Renal cortex interstitium (tissue), 11 donors: ENCODE results near the gene GFRA4. TPM values are rescaled to one million over a fixed set of nuclear protein-coding genes. Genes with fewer than 3 reads are reported as not detected.
A peak's percentile ranks its signal among the peaks of the same experiment; 100 is the strongest.

Experiments
- DNase-seq, 11 donors: peaks; one replicate each; pipeline ENCODE4 v3.0.0-alpha.2; 2013; ENCODE audit warnings: low read depth in 9 of 11, low spot score in 4 of 11; ENCODE audit errors: extremely low read depth in 1 of 11
- polyA plus RNA-seq, 3 donors: library from polyadenylated mRNA; unstranded; fragments of 120-200 nt; gene quantifications; one replicate each; pipeline ENCODE4 v1.2.1, GENCODE V29; 2013; ENCODE audit not compliant: insufficient read length in 3 of 3

Gene GFRA4
- polyA plus RNA-seq, 3 donors, result 0.11 to 0.30 (median 0.14) TPM

GRCh38 chr20:3696745-3697587 lies 33.8 kb upstream of the GFRA4 start:
- no peak for DNase-seq

- no peak for DNase-seq
Measured at GRCh38 chr20:3696200-3696599, 33.0 kb upstream of the GFRA4 start.

- no peak for DNase-seq
Measured at GRCh38 chr20:3694864-3695263, 31.7 kb upstream of the GFRA4 start.

GRCh38 chr20:3693376-3693775 lies 30.2 kb upstream of the GFRA4 start:
- no peak for DNase-seq

GRCh38 chr20:3692706-3693294 lies 29.6 kb upstream of the GFRA4 start:
- no peak for DNase-seq

- DNase-seq, result no peak
Measured at GRCh38 chr20:3691897-3692296, 28.7 kb upstream of the GFRA4 start.

- no peak for DNase-seq
Measured at GRCh38 chr20:3691306-3691705, 28.1 kb upstream of the GFRA4 start.

- no peak for DNase-seq
Measured at GRCh38 chr20:3690413-3690812, 27.2 kb upstream of the GFRA4 start.

- no peak for DNase-seq
Measured at GRCh38 chr20:3689978-3690377, 26.8 kb upstream of the GFRA4 start.

- DNase-seq, result peak in 1 of 11 donors; percentile 38
Measured at GRCh38 chr20:3687655-3688054, 24.5 kb upstream of the GFRA4 start.

GRCh38 chr20:3686867-3687321 lies 23.7 kb upstream of the GFRA4 start:
- peak in 9 of 11 donors; percentile 53 to 90 (median 77) for DNase-seq

- DNase-seq, result no peak
Measured at GRCh38 chr20:3686421-3686820, 23.2 kb upstream of the GFRA4 start.

GRCh38 chr20:3685341-3685740 lies 22.1 kb upstream of the GFRA4 start:
- no peak for DNase-seq

- DNase-seq, result no peak
Measured at GRCh38 chr20:3681931-3682781, 19.0 kb upstream of the GFRA4 start, which contains the start of gene ADAM33. Gene ADAM33 (minus strand): TSS chr20:3682010. CDS start chr20:3682004, 6 bp downstream.

- no peak for DNase-seq
Measured at GRCh38 chr20:3681352-3681930, 18.2 kb upstream of the GFRA4 start.

- no peak for DNase-seq
Measured at GRCh38 chr20:3680701-3681351, 17.6 kb upstream of the GFRA4 start.

- DNase-seq, result no peak
Measured at GRCh38 chr20:3679749-3680700, 16.8 kb upstream of the GFRA4 start.
